MM.1S (cell line): ENCODE data around the gene LACTB.

ENCODE experiments used
- EZH2 ChIP-seq: fragments of 300-600 bp; sonication (generic); optimal IDR thresholded peaks from 2 replicates; pipeline ENCODE3; 2017; ENCODE audit warnings: low read depth, mild to moderate bottlenecking, antibody characterized with exemption, low read length, mixed read lengths
- TF ChIP-seq, protein P1 (sequence below): fragments of 300-600 bp; sonication (generic); IDR thresholded peaks from 2 replicates; pipeline ENCODE4 v1.5.1; 2016; ENCODE audit warnings: antibody characterized with exemption, low read length, mixed read lengths

- TF ChIP-seq, protein P1, sequence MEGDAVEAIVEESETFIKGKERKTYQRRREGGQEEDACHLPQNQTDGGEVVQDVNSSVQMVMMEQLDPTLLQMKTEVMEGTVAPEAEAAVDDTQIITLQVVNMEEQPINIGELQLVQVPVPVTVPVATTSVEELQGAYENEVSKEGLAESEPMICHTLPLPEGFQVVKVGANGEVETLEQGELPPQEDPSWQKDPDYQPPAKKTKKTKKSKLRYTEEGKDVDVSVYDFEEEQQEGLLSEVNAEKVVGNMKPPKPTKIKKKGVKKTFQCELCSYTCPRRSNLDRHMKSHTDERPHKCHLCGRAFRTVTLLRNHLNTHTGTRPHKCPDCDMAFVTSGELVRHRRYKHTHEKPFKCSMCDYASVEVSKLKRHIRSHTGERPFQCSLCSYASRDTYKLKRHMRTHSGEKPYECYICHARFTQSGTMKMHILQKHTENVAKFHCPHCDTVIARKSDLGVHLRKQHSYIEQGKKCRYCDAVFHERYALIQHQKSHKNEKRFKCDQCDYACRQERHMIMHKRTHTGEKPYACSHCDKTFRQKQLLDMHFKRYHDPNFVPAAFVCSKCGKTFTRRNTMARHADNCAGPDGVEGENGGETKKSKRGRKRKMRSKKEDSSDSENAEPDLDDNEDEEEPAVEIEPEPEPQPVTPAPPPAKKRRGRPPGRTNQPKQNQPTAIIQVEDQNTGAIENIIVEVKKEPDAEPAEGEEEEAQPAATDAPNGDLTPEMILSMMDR: no peak
- TF ChIP-seq EZH2: no peak
Observed at GRCh38 chr15:63089260-63090043, 32.2 kb upstream of the LACTB start.
